Right renal pelvis (tissue), 4 donors: ENCODE results near the gene KDSR. TPM values are rescaled to one million over a fixed set of nuclear protein-coding genes. Genes with fewer than 3 reads are reported as not detected.

Experiments
- DNase-seq, 4 donors: peaks; one replicate each; pipeline ENCODE4 v3.0.0-alpha.2; 2013; ENCODE audit warnings: low read depth in 4 of 4, low spot score in 3 of 4, missing footprints in 1 of 4
- polyA plus RNA-seq, 4 donors: library from polyadenylated mRNA; unstranded; fragments of 120-200 nt; gene quantifications; one replicate each; pipeline ENCODE4 v1.2.1, GENCODE V29; 2013; ENCODE audit not compliant: insufficient read length in 4 of 4

Gene KDSR
- polyA plus RNA-seq, 4 donors, result 42.9 to 48.8 (median 47.9) TPM

DNA sequence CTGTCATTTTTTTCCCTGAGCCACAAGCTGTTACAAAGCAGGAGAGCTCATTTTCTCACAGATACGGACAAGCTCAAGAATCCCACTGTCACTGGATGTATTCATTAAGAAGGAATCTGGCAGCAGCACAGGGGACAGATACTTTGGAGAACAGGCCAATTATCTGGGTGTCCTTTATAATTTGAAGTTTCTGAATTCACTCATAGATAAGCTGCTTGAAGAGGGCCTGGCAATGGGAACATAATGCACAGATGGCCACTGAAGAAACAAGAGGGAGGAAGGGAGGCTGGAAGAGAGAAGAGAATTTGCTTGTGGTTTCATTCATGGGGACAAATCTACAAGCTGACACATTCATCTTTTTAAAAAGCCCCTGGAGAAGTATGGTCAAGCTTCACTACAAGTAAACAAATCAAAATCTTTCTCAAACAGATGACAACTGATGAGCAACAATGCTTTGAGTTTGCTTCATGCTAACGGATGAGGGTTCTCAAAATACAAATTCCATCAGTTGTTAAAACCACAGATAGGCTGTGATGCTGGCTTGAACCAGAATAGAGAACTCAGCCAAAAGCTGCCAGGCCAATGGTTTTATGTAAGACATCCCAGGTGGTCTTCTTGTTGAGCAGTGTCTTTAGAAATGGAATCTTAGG is 59.3 kb downstream of the KDSR start:
- no peak for DNase-seq

- DNase-seq, result no peak
Measured at GRCh38 chr18:63306819-63307550, 60.0 kb downstream of the KDSR start.

GRCh38 chr18:63306249-63306648 is 60.8 kb downstream of the KDSR start:
- DNase-seq, result no peak

GRCh38 chr18:63303547-63303946 is 63.5 kb downstream of the KDSR start:
- DNase-seq, result no peak

DNA sequence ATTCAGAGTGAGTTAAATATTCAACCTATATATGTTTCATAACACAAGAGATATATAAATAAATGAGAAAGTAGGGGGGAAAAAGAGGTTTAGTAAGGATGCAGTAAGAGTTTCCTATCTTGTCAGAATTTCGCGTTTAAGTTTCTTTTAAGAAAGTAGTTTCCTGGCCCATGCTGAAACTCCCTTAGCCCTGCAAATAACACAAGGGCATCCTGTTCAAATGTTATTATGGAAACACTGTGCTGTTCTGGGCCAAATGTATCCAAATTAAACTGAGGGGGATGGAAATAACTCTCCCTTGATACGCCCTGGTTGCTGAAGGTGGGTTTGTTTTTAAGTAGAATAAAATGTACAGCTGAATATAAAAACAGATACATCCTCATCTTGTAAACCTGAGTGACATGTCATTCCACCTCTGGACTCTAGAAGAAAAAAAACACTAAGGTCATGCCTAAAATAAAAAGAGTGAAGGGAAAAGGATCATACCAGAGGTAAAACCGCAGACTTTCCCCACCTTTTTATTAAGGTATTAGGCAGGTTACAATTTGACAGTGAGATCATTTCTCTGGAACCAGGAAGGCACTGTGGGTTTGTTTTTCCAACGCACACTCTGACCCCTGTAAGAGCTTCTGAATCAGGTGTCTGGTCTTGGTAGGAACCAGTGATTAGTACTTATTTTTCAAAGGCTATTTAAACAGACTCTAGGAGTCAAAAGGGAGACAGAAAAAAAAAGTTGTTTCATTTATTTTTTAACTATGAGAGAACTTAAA is 64.2 kb downstream of the KDSR start:
- no peak for DNase-seq

- DNase-seq, result no peak
Measured at GRCh38 chr18:63302220-63302619, 64.8 kb downstream of the KDSR start.

GRCh38 chr18:63301434-63301833 is 65.6 kb downstream of the KDSR start:
- no peak for DNase-seq

DNA sequence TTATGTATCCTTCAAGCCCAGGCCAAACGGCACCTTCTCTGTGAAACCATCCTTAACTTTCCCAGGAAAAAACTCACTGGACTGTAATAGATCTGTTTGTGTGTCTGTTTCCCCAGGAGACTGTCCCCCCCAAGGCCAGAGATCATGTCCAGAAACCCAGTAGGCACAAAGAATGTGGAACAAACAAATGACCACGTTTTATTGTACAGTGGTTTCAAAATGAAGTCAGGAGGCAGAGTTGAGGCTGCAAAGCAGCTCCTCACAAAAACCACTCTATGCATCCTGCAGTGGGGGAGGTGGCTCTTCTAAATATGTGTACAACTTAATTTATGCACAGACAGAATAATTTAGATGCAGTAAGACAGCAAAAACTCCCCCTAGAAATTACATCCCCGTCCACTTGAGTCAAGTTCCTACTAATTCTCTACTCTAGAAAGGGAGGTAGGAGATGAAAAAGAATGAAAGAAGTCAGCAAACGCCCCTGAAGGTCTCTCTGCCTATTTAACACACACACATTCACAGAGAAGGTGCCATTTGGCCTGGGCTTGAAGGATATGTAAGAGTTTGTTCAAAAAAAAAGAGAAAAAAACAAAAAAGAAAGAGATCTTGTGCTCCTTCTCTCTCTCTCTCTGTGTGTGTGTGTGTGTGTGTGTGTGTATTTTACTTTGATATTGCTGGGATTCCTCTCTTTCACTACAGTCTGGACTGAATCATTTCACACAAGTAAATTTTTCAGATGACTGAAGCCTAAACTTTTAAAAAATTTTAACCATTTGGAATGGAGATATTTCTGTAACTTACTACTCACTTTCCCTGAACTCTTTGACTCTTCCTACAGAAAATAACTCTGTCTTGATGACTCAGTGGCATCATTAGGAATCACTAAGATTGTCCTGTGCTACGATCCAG is 66.9 kb downstream of the KDSR start:
- DNase-seq, result no peak

GRCh38 chr18:63298400-63299365 is 68.3 kb downstream of the KDSR start:
- DNase-seq, result no peak

- DNase-seq, result no peak
Measured at GRCh38 chr18:63297687-63298399, 69.2 kb downstream of the KDSR start.

- no peak for DNase-seq
Measured at GRCh38 chr18:63293935-63294334, 73.1 kb downstream of the KDSR start.

- no peak for DNase-seq
Measured at GRCh38 chr18:63292831-63293683, 73.9 kb downstream of the KDSR start.

- no peak for DNase-seq
Measured at GRCh38 chr18:63291278-63291677, 75.7 kb downstream of the KDSR start.

DNA sequence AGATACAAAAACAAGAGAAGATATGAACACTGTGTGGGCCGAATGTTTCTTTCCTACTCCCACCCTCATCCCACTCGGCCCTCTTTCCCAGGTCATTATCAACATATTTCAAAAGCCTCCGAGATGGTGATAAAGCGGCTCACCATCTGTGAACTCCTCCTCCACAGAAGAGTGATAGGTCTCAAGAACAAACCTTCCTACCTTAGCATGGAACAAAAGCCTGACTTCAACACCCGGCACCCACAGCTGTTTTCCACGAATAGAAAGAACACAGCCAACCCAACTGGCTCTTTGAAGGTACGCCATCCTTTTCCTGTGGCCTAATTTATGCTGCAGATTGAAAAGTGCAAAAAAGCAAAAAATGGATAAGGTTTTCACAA is 76.2 kb downstream of the KDSR start:
- DNase-seq, result no peak

DNA sequence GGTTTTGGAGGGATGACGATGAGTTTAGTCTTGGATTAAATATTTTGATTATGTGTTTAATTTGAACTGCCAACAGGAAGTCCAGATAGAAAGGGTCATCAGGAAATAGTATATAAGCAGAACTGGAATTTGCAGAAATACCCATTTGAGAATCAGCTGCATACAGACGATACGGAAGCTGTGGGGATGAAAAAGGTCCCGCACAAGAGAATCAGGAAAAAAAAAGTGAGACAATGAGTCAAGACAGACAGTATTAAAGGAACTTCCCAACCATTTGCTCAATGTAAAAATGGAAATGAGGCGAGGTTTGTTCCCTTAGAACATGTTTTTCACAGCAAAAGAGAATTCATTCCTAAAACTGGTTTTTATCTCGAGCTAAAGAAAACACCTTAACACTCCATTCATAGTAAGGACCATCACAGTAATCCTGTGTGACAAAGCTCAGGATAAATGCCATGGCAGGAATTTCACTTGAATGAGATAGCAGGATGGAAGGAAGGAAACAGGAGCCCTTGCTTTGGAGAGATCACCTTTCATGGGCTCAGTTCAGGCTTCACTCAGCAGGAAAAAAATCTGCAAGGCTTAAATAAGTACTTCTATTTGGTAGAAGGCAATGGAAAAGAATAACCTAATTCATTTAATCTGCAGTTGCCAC is 76.7 kb downstream of the KDSR start:
- no peak for DNase-seq

DNA sequence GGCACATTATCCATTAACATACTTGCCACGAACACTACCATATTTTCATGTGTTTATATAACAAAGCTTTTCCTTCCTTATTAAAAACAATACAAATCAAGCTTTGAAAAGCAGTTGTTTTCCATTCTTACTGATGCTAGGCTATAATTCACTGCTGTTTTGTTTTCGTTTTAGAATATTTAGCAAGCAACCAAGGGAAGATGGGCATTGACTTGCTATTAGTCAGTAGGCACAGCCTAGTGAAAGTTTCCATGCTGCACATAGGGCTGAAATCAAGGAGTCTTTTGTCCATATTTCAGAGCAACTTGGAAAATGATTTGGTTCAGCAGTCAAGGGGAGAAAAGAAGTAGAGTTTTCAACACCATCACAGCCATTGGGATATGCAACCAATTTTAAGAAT is 78.7 kb downstream of the KDSR start:
- no peak for DNase-seq

- no peak for DNase-seq
Measured at GRCh38 chr18:63287691-63288220, 79.2 kb downstream of the KDSR start.
